ENCODE measurements around the gene LEO1.

The LEO1 gene

DNA sequence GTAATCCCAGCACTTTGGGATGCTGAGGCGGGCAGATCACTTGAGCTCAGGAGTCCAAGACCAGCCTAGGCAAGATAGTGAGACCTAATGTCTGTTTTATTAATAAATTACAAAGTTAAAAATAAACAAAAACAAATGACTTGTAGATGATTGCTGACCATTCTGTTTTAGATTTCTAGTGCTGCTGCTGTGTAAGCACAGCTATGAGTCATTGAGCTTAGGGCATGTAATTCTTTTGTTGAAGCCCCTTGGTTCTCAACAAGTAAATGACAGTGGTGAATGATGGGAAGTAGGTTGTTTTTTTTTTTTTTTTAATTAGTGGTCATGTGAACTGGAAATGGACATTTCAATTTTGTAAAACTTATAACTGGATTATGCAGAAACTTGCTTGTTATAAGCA lies 63.3 kb downstream of the LEO1 start:
- ChIA-PET CTCF (interaction anchor here (0.6 to 1.0 kb wide), 3 partner anchors 9 to 1188 kb away, joined by 3 read pairs; no protein-coding TSS in a partner anchor), POLR2A (no interaction called here)
- no peak overlapping the region for H3K4me3 ChIP-seq (ENCODE audit: low read depth, low read length)
- DNase-seq (ENCODE audit: low read depth, low spot score): no peak
- TF ChIP-seq, protein P1, sequence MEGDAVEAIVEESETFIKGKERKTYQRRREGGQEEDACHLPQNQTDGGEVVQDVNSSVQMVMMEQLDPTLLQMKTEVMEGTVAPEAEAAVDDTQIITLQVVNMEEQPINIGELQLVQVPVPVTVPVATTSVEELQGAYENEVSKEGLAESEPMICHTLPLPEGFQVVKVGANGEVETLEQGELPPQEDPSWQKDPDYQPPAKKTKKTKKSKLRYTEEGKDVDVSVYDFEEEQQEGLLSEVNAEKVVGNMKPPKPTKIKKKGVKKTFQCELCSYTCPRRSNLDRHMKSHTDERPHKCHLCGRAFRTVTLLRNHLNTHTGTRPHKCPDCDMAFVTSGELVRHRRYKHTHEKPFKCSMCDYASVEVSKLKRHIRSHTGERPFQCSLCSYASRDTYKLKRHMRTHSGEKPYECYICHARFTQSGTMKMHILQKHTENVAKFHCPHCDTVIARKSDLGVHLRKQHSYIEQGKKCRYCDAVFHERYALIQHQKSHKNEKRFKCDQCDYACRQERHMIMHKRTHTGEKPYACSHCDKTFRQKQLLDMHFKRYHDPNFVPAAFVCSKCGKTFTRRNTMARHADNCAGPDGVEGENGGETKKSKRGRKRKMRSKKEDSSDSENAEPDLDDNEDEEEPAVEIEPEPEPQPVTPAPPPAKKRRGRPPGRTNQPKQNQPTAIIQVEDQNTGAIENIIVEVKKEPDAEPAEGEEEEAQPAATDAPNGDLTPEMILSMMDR (IDR thresholded peaks at IDR 0.05; ENCODE audit: insufficient read depth, low read length, missing control alignments): no peak

DNA sequence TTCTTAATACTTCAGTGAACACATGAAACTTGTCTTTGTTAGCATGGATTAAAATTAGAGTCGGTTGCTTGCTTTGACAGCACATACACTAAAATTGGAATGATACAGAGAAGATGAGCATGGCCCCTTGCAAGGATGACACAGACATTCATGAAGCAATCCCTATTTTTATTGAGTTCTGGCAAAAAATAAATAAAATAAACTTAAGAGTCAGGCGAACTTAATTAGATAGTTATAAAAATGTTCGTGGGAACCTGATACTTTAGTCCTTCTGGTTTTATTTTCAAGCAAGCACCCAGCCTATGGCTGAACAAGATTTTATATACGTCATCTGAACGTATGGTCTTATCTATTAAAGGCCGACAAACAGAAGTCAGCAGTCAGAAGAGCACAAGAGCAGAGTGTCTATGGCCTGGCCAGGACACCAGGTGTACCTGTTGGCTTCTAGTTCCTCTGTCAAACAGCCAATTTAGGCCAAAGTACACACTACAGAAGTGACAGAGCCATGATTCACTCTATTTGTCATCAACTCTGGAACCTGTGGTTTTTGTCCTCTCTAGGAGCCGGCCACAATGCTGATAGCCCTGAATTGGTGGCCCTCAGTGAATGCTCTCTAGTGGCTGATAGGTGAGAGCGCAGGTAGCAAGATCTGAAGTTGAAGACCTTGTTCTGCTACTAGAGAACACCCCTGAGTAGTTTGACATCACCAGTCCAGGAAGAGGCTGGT lies 64.3 kb downstream of the LEO1 start:
- TF ChIP-seq, protein P1 (IDR thresholded peaks at IDR 0.05; ENCODE audit: insufficient read depth, low read length, missing control alignments): no peak
- DNase-seq (ENCODE audit: low read depth, low spot score): no peak
- ChIA-PET POLR2A (no interaction called here), CTCF (interaction anchor here (9.8 kb wide), 1 partner anchor 18 kb away, joined by 121 read pairs; no protein-coding TSS in a partner anchor)
- no peak overlapping the region for H3K4me3 ChIP-seq (ENCODE audit: low read depth, low read length)

DNA sequence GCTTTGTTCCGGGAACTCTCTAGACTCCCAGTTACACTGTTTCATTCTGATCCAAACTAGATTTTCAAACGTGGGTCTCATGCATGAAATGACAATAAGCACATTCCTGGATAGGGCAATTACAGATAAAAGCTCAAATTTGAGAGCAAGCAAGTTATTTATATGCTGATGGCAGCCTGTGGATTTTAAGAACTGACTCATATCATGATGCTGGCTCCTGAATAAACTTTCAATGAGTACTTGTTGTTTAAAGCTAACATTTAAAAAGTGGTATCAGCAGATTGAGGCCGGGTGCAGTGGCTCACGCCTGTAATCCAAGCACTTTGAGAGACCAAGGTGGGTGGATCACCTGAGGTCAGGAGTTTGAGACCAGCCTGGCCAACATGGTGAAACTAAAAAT lies 66.6 kb downstream of the LEO1 start:
- POLR2A ChIA-PET: no interaction called here
- H3K4me3 ChIP-seq (ENCODE audit: low read depth, low read length): no peak overlapping the region
- TF ChIP-seq, protein P1 (IDR thresholded peaks at IDR 0.05; ENCODE audit: insufficient read depth, low read length, missing control alignments): no peak
- no peak for DNase-seq (ENCODE audit: low read depth, low spot score)
- CTCF ChIA-PET: interaction anchor here (1.0 to 9.8 kb wide), 6 partner anchors 9 to 304 kb away, joined by 3 to 121 read pairs (median 10); no protein-coding TSS in a partner anchor

DNA sequence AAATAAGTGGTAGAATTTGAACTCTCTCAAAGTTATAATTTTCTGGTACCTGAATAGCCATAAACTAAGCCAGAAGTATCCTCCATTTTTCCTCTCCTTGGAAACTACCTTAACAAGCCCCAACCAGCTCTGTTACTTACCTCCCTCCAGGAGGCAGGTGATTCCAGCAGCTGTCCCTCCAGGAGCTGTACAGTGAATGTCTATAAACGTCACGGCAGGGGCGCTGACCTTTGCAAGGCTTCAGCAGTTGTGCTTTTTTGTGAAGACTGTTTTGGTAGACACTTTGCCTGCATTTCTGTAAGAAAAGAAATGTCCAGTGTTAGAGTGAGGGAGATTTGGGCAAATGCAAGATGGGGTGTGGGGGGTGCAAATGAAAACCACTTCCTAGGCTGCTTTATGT lies 67.2 kb downstream of the LEO1 start:
- ChIA-PET CTCF (interaction anchor here (1.0 to 9.8 kb wide), 5 partner anchors 8 to 305 kb away, joined by 3 to 121 read pairs (median 12); no protein-coding TSS in a partner anchor), POLR2A (no interaction called here)
- H3K4me3 ChIP-seq (ENCODE audit: low read depth, low read length): no peak overlapping the region
- TF ChIP-seq, protein P1 (IDR thresholded peaks at IDR 0.05; ENCODE audit: insufficient read depth, low read length, missing control alignments): no peak
- DNase-seq (ENCODE audit: low read depth, low spot score): no peak

DNA sequence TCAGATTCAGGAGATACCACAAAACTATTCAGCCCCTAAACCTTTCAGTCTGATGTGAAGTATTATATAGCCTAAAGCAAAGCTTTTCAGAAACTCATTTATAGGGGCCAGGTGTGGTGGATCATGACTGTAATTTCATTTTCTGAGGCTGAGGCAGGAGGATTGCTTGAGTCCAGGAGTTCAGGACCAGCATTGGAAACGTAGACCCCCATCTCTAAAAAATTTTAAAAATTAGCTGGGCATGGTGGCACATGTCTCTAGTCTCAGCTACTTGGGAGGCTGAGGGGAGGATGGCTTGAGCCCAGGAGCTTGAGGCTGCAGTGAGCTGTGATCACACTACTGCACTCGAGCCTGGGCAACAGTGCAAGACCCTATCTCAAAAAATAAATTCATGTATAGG lies 82.1 kb downstream of the LEO1 start:
- TF ChIP-seq, protein P1 (IDR thresholded peaks at IDR 0.05; ENCODE audit: insufficient read depth, low read length, missing control alignments): no peak
- DNase-seq (ENCODE audit: low read depth, low spot score): no peak
- ChIA-PET POLR2A (no interaction called here), CTCF (interaction anchor here (0.6 to 6.3 kb wide), 19 partner anchors 10 to 628 kb away, joined by 3 to 121 read pairs (median 5); no protein-coding TSS in a partner anchor)
- H3K4me3 ChIP-seq (ENCODE audit: low read depth, low read length): no peak overlapping the region

DNA sequence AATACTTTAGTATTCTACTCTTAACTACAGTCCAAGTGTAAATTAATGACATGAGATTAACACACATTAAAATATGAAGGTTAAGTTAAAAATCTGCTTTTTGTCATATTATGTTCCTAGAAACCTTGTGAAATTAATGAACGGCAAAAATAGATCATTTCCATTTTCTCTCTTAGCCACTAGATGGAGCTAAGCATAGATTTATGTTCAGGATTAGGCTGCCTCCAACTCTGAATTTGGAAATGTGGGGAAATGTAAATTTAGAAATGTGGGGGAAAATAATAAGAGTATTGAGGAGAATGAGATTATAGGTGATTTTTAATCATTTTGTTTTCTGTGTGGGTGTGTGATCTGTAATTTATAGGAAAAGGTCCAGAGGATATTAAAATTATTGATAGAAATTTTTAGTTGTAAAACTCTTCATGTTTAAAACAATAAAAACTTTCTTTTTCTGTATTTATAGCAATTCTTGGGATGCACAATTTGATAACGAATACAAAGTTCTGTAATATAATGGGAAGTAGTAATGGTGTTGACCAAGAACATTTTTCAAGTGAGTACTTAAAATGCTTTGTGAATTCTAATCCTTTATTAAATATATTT lies 82.9 kb downstream of the LEO1 start:
- POLR2A ChIA-PET: no interaction called here
- no peak overlapping the region for H3K4me3 ChIP-seq (ENCODE audit: low read depth, low read length)
- CTCF ChIA-PET: interaction anchor here (0.7 to 6.3 kb wide), 29 partner anchors 8 to 845 kb away, joined by 3 to 121 read pairs (median 4); no protein-coding TSS in a partner anchor
- no peak for DNase-seq (ENCODE audit: low read depth, low spot score)
- TF ChIP-seq, protein P1 (IDR thresholded peaks at IDR 0.05; ENCODE audit: insufficient read depth, low read length, missing control alignments): peak; percentile 58
